Stomach (tissue), 4 donors: ENCODE data around the gene ZNF469.

Experiments used
- CTCF ChIP-seq, 7 experiments: fragments of 450-650 bp in 4 of 7; fragments of 200-600 bp in 3 of 7; sonication (generic) in 3 of 7; IDR thresholded peaks; one replicate each; pipeline ENCODE4 v1.5.1; 2016 to 2019; ENCODE audit warnings: antibody characterized with exemption in 7 of 7, control low read depth in 2 of 7, mild to moderate bottlenecking in 1 of 7
- EP300 ChIP-seq: sonication (generic); formaldehyde crosslinking; IDR thresholded peaks from one replicate; pipeline ENCODE4 v1.6.1; 2017; ENCODE audit warnings: antibody characterized with exemption
- POLR2A ChIP-seq, 4 donors: fragments of 450-650 bp; IDR thresholded peaks; one replicate each; pipeline ENCODE4 v1.6.1; 2016; ENCODE audit warnings: antibody characterized with exemption in 4 of 4, control low read depth in 2 of 4, mild to moderate bottlenecking in 1 of 4, moderate library complexity in 1 of 4
- POLR2AphosphoS5 ChIP-seq, 3 donors: sonication (generic); formaldehyde crosslinking; IDR thresholded peaks; one replicate each; pipeline ENCODE4 v1.6.1; 2016; ENCODE audit warnings: antibody characterized with exemption in 3 of 3

- TF ChIP-seq POLR2AphosphoS5 (IDR thresholded peaks at IDR 0.05) (no peak), POLR2A (IDR thresholded peaks at IDR 0.05) (no peak), CTCF (IDR thresholded peaks at IDR 0.05) (no peak), EP300 (no peak)
Observed at GRCh38 chr16:88421871-88422433, 39.2 kb downstream of the ZNF469 start.
